OCI-LY3 (cell line): ENCODE data around the gene MACROD2.

ENCODE experiments used
- EZH2phosphoT487 ChIP-seq: fragments of 200-600 bp; shearing (Covaris generic); IDR thresholded peaks from 2 replicates; pipeline ENCODE4 v1.6.1; 2018; ENCODE audit warnings: antibody characterized with exemption, mixed run types, low read depth
- TF ChIP-seq, protein P1 (sequence below): fragments of 200-600, 300-600 bp; sonication (generic); IDR thresholded peaks from 2 replicates; pipeline ENCODE4 v1.5.1; 2014; ENCODE audit warnings: antibody characterized with exemption, low read length, low read depth

DNA sequence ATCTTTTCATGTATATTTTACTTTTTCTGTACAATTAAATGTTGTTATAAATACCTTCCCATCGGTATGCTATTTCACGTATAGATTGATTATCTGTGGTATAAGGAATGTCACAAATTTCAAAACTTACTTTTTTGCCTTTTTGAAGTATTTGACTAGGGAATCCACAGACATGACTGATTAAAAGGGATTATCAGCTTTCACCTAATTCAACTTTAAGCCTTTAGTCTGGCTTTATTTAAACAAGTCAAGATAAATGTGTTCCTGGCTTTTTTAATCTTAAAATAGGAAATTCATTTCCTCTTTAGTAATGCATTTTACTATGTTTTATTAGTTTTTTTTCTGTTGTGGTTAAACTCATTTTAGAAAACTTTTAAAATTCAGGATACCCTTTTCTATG lies 160.0 kb downstream of the MACROD2 start:
- TF ChIP-seq, protein P1, sequence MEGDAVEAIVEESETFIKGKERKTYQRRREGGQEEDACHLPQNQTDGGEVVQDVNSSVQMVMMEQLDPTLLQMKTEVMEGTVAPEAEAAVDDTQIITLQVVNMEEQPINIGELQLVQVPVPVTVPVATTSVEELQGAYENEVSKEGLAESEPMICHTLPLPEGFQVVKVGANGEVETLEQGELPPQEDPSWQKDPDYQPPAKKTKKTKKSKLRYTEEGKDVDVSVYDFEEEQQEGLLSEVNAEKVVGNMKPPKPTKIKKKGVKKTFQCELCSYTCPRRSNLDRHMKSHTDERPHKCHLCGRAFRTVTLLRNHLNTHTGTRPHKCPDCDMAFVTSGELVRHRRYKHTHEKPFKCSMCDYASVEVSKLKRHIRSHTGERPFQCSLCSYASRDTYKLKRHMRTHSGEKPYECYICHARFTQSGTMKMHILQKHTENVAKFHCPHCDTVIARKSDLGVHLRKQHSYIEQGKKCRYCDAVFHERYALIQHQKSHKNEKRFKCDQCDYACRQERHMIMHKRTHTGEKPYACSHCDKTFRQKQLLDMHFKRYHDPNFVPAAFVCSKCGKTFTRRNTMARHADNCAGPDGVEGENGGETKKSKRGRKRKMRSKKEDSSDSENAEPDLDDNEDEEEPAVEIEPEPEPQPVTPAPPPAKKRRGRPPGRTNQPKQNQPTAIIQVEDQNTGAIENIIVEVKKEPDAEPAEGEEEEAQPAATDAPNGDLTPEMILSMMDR: no peak
- TF ChIP-seq EZH2phosphoT487: no peak
